K562 (cell line): ENCODE data around the gene EXOC3. TPM values are rescaled to one million over a fixed set of nuclear protein-coding genes. Genes with fewer than 3 reads are reported as not detected.
A peak's percentile ranks its signal among the peaks of the same experiment; 100 is the strongest.

Source experiments
- ATAC-seq: fragments of 200-7000 bp; cut with Tn5 transposase; 3 replicates; pipeline ENCODE4 v1.9.1; 2020; ENCODE audit warnings: moderate library complexity
- BruUV-seq: library from RNA; stranded (reverse); fragments of 400-500 nt; replicated peaks from 2 replicates; lab custom pipeline; 2021; lab: Mats Ljungman, UMichigan
- CTCF ChIA-PET: fragments of 300-600 bp; formaldehyde crosslinking; extraction: SDS; loops from one replicate; lab custom pipeline; 2021; ENCODE audit warnings: low intra/inter-chr PET ratio; lab: Yijun Ruan, JAX
- POLR2A ChIA-PET: fragments of 300-600, 350-650 bp; sonication (Branson Sonifier 250); formaldehyde crosslinking; extraction: SDS; loops from one replicate; lab custom pipeline; 2021; ENCODE audit warnings: antibody characterized with exemption, inconsistent platforms; lab: Yijun Ruan, JAX
- DNase-seq, 4 experiments: peaks; one replicate each; pipeline versions ENCODE4 v3.0.0 to v3.0.0-alpha.2; 2011 to 2018; ENCODE audit warnings: low spot score in 3 of 4, mixed read lengths in 3 of 4; ENCODE audit errors: extremely low read depth in 1 of 4
- FAIRE-seq: peaks from 2 replicates; lab custom pipeline; 2011; peaks lifted over from hg19 to GRCh38; lab: Jason Lieb, UNC
- H2AFZ ChIP-seq: 2 replicates; pipeline ENCODE4 v1.6.0; 2011; ENCODE audit warnings: low read depth, low read length, control low read depth, inconsistent platforms
- H3K27ac ChIP-seq: fragments of 200-600 bp; 3 replicates; pipeline ENCODE4 v1.8.0; 2011; ENCODE audit warnings: low read depth, mild to moderate bottlenecking, control low read depth, inconsistent platforms, low read length, moderate library complexity, mixed read lengths; ENCODE audit errors: extremely low read depth
- H3K27me3 ChIP-seq, 2 experiments: fragments of 300-600 bp in 1 of 2; 2 replicates in 1 of 2; 3 replicates in 1 of 2; pipeline versions ENCODE4 v1.6.0 to v1.8.0; 2011; ENCODE audit warnings: inconsistent platforms in 2 of 2, low read length in 2 of 2, mild to moderate bottlenecking in 1 of 2, mixed read lengths in 1 of 2, moderate library complexity in 1 of 2; ENCODE audit not compliant: control insufficient read depth in 2 of 2, insufficient read depth in 2 of 2
- H3K36me3 ChIP-seq: fragments of 300-600 bp; 3 replicates; pipeline ENCODE4 v1.8.0; 2011; ENCODE audit warnings: mild to moderate bottlenecking, low read length, inconsistent platforms; ENCODE audit not compliant: control insufficient read depth, insufficient read depth
- H3K4me1 ChIP-seq, 2 experiments: fragments of 200-600 bp in 1 of 2; replicated peaks in 1 of 2; 2 replicates in 1 of 2; 3 replicates in 1 of 2; pipeline versions ENCODE4 v1.5.1 to v1.8.0; 2011; ENCODE audit warnings: inconsistent platforms in 2 of 2, low read length in 2 of 2, mild to moderate bottlenecking in 1 of 2, mixed read lengths in 1 of 2, moderate library complexity in 1 of 2; ENCODE audit not compliant: control insufficient read depth in 2 of 2, insufficient read depth in 2 of 2
- H3K4me2 ChIP-seq: 2 replicates; pipeline ENCODE4 v1.6.1; 2011; ENCODE audit warnings: low read length, control low read depth, inconsistent platforms, mixed read lengths; ENCODE audit not compliant: insufficient read depth
- H3K4me3 ChIP-seq: fragments of 200-600 bp; sonication (generic), shearing (Covaris generic); 2 replicates; pipeline ENCODE4 v1.5.1; 2016; ENCODE audit warnings: control low read depth, inconsistent platforms
- H3K79me2 ChIP-seq: fragments of 200-600 bp; 3 replicates; pipeline ENCODE4 v1.8.0; 2011; ENCODE audit warnings: low read length, inconsistent platforms; ENCODE audit not compliant: control insufficient read depth, insufficient read depth
- H3K9ac ChIP-seq, 2 experiments: 2 replicates each; pipeline versions ENCODE4 v1.6.0 to v1.6.1; 2011; ENCODE audit warnings: low read depth in 2 of 2, low read length in 2 of 2, control low read depth in 1 of 2, inconsistent platforms in 1 of 2, mild to moderate bottlenecking in 1 of 2, mixed read lengths in 1 of 2; ENCODE audit not compliant: insufficient read depth in 1 of 2
- H3K9me1 ChIP-seq: one replicate; pipeline ENCODE4 v1.6.0; 2011; ENCODE audit warnings: inconsistent platforms, mild to moderate bottlenecking, low read length, moderate library complexity; ENCODE audit not compliant: control insufficient read depth, insufficient read depth
- H3K9me3 ChIP-seq: replicated peaks from 2 replicates; pipeline ENCODE4 v1.5.1; 2011; ENCODE audit warnings: low read depth, low read length, inconsistent platforms; ENCODE audit not compliant: control insufficient read depth, insufficient read depth
- H4K20me1 ChIP-seq: replicated peaks from 2 replicates; pipeline ENCODE4 v1.6.1; 2011; ENCODE audit warnings: low read length, inconsistent platforms, mixed read lengths; ENCODE audit not compliant: control insufficient read depth, insufficient read depth
- DDX20 ChIP-seq: fragments of 450-650 bp; IDR thresholded peaks from 2 replicates; pipeline ENCODE4 v1.6.1; 2016; ENCODE audit warnings: missing genetic modification characterization, low read depth, mild to moderate bottlenecking, missing compliant biosample characterization, moderate library complexity
- DPF2 ChIP-seq: fragments of 450-650 bp; IDR thresholded peaks from 2 replicates; pipeline ENCODE4 v1.6.1; 2016
- JUND ChIP-seq, 2 experiments: IDR thresholded peaks; 2 replicates in 1 of 2; 3 replicates in 1 of 2; pipeline ENCODE4 v1.6.1; 2011; ENCODE audit warnings: borderline replicate concordance in 2 of 2, low read depth in 2 of 2, low read length in 2 of 2, improper control_type of control experiment in 1 of 2, missing biosample characterization in 1 of 2, missing genetic modification characterization in 1 of 2, missing genetic modification reagents in 1 of 2
- MCM3 ChIP-seq: fragments of 450-650 bp; IDR thresholded peaks from 2 replicates; pipeline ENCODE4 v1.6.1; 2016
- NFATC3 ChIP-seq: fragments of 450-650 bp; IDR thresholded peaks from 2 replicates; pipeline ENCODE4 v1.6.1; 2017; ENCODE audit warnings: mild to moderate bottlenecking
- SRSF7 ChIP-seq: fragments of 200-400 bp; formaldehyde crosslinking; optimal IDR thresholded peaks from 2 replicates; pipeline ENCODE3; 2017; ENCODE audit warnings: mild to moderate bottlenecking, low read depth, low read length
- TBP ChIP-seq: optimal IDR thresholded peaks from 2 replicates; pipeline ENCODE3; 2011; ENCODE audit warnings: low read depth, low read length, improper control_type of control experiment
- ZNF282 ChIP-seq: sonication (generic); formaldehyde crosslinking; IDR thresholded peaks from 2 replicates; pipeline ENCODE4 v1.8.1; 2023; ENCODE audit warnings: missing genetic modification reagents
- ZNF589 ChIP-seq: fragments of 200-800 bp; sonication (Bioruptor generic); IDR thresholded peaks from 2 replicates; pipeline ENCODE4 v1.6.1; 2016; ENCODE audit warnings: low read depth, missing genetic modification characterization, missing compliant biosample characterization
- ZNF699 ChIP-seq: fragments of 250-450 bp; sonication (Bioruptor Pico); IDR thresholded peaks from 2 replicates; pipeline ENCODE4 v1.8.0; 2021; ENCODE audit warnings: mild to moderate bottlenecking, moderate library complexity; ENCODE audit not compliant: insufficient replicate concordance
- ZNF75A ChIP-seq: fragments of 450-650 bp; formaldehyde crosslinking; IDR thresholded peaks from 2 replicates; pipeline ENCODE4 v1.4.0; 2020; ENCODE audit warnings: mild to moderate bottlenecking
- ZNF830 ChIP-seq: fragments of 250-450 bp; sonication (Bioruptor Pico); IDR thresholded peaks from 2 replicates; pipeline ENCODE4 v1.5.0; 2021; ENCODE audit warnings: mild to moderate bottlenecking
- WGBS: fragments of 100-300 bp; shearing (Covaris generic); methylation state at CpG from one replicate; pipeline ENCODE4 v1.1.6; 2016; ENCODE audit warnings: low coverage, mixed read lengths; ENCODE audit not compliant: insufficient coverage; ENCODE audit errors: missing lambda C conversion rate; 5-methylcytosine and 5-hydroxymethylcytosine counted together
- in situ Hi-C: fragments of 300-500 bp; cut with MboI; formaldehyde crosslinking; loops from 4 replicates; pipeline ENCODE4 v1.15.0; 2018; ENCODE audit warnings: inconsistent platforms, mixed read lengths
- intact Hi-C: fragments of 100-400 bp; cut with micrococcal nuclease; formaldehyde crosslinking; loops from 2 replicates; pipeline ENCODE4 v1.14.2; 2022
- polyA plus RNA-seq, 8 experiments: library from polyadenylated mRNA; depleted of rRNA in 4 of 8; stranded (reverse) in 5 of 8; unstranded in 3 of 8; fragments of >200 nt; fragmentation: Nextera tagmentation in 2 of 8; fragmentation: Illumina TruSeq in 1 of 8; extraction: Ambion mirVana in 2 of 8; extraction: Trizol in 1 of 8; gene quantifications; 2 replicates each; pipeline versions ENCODE4 v1.2.1 to v1.2.3, GENCODE V29; 2011 to 2014; ENCODE audit warnings: inconsistent platforms in 1 of 8, missing spikeins in 1 of 8
- total RNA-seq, 7 experiments: library from RNA; depleted of rRNA in 6 of 7; stranded (reverse); fragments of >200 nt in 6 of 7; fragmentation: Illumina TruSeq in 2 of 7; extraction: Trizol in 2 of 7; gene quantifications; 2 replicates each; pipeline versions ENCODE4 v1.2.1 to v1.2.3, GENCODE V29; 2011 to 2021; ENCODE audit warnings: low replicate concordance in 1 of 7
- TF ChIP-seq, protein P1 (sequence below): fragments of 450-650 bp; formaldehyde crosslinking; IDR thresholded peaks from 2 replicates; pipeline ENCODE4 v1.4.0; 2020; ENCODE audit warnings: mild to moderate bottlenecking, moderate library complexity
- TF ChIP-seq, protein P2 (sequence below): fragments of 250-450 bp; sonication (Bioruptor Pico); IDR thresholded peaks from 2 replicates; pipeline ENCODE4 v1.8.0; 2021; ENCODE audit warnings: moderate library complexity, mild to moderate bottlenecking, inconsistent platforms
- TF ChIP-seq, protein P3 (sequence below): fragments of 200-800 bp; sonication (Bioruptor generic); IDR thresholded peaks from 2 replicates; pipeline ENCODE4 v1.6.1; 2017; ENCODE audit warnings: missing genetic modification characterization, missing compliant biosample characterization

Gene EXOC3
- total and polyA plus RNA-seq, 9 of the 15 experiments (the other 6 are each of a cell fraction or from before 2014, with no cell fraction given), result 1.4 to 41.9 (median 22.4) TPM

DNA sequence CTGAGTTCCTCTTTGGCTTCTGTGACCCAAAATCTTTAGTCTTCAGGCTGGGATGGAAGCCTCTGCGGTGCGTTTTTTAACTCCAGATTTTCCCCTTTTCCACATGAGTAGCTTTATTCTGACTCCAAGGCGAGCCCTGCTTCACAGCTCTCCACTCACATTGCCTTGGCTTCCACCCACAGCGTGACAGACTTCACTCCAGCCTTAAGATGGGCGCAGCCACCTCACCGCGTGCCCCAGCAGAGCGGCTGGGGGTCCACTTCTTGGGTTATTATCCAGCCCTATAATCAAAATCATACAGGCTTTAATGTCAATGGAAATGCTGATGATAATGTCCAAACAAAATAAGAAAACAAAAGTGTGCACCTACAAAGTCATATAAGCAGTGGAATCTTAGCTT is 1.2 kb downstream of the EXOC3 start:
- H3K36me3 ChIP-seq, result peaks cover 36% of the 10 kb centered on the region
- H3K4me2 ChIP-seq, result peak overlapping the region; percentile 100
- TF ChIP-seq TBP (no peak), MCM3 (no peak), ZNF589 (CRISPR knock-in tag) (no peak), NFATC3 (no peak), JUND (IDR thresholded peaks at IDR 0.05; ENCODE audit: borderline replicate concordance, low read depth, low read length) (no peak), JUND (tag; IDR thresholded peaks at IDR 0.05; ENCODE audit: borderline replicate concordance, low read depth, low read length) (no peak), ZNF830 (CRISPR knock-in tag) (no peak), ZNF75A (CRISPR knock-in tag) (no peak), DPF2 (no peak), DDX20 (no peak), ZNF282 (CRISPR knock-in tag) (no peak), SRSF7 (no peak), ZNF699 (CRISPR knock-in tag) (no peak)
- TF ChIP-seq, protein P1, sequence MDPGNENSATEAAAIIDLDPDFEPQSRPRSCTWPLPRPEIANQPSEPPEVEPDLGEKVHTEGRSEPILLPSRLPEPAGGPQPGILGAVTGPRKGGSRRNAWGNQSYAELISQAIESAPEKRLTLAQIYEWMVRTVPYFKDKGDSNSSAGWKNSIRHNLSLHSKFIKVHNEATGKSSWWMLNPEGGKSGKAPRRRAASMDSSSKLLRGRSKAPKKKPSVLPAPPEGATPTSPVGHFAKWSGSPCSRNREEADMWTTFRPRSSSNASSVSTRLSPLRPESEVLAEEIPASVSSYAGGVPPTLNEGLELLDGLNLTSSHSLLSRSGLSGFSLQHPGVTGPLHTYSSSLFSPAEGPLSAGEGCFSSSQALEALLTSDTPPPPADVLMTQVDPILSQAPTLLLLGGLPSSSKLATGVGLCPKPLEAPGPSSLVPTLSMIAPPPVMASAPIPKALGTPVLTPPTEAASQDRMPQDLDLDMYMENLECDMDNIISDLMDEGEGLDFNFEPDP (CRISPR knock-in tag), result no peak
- TF ChIP-seq, protein P2, sequence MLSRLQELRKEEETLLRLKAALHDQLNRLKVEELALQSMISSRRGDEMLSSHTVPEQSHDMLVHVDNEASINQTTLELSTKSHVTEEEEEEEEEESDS (CRISPR knock-in tag), result no peak
- TF ChIP-seq, protein P3, sequence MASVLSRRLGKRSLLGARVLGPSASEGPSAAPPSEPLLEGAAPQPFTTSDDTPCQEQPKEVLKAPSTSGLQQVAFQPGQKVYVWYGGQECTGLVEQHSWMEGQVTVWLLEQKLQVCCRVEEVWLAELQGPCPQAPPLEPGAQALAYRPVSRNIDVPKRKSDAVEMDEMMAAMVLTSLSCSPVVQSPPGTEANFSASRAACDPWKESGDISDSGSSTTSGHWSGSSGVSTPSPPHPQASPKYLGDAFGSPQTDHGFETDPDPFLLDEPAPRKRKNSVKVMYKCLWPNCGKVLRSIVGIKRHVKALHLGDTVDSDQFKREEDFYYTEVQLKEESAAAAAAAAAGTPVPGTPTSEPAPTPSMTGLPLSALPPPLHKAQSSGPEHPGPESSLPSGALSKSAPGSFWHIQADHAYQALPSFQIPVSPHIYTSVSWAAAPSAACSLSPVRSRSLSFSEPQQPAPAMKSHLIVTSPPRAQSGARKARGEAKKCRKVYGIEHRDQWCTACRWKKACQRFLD, result no peak
- intact Hi-C loops, result no loop called here
- H2AFZ ChIP-seq, result no peak overlapping the region
- H3K4me3 ChIP-seq, result peak overlapping the region; percentile 73
- ChIA-PET POLR2A (interaction anchor here (0.6 to 1.3 kb wide), 2 partner anchors 12 to 78 kb away, joined by 3 read pairs; no protein-coding TSS in a partner anchor), CTCF (no interaction called here)
- peaks cover 13% of the 10 kb centered on the region for H3K9me1 ChIP-seq
- H3K79me2 ChIP-seq, result peaks cover 30% of the 10 kb centered on the region
- H3K4me1 ChIP-seq, result peaks cover 17 to 38% of the 10 kb centered on the region in 2 experiments; a peak in 4 of 5 replicates
- H3K27ac ChIP-seq, result no peak overlapping the region
- no TSS peak for BruUV-seq
- in situ Hi-C loops, result no loop called here
- DNase-seq (no peak), FAIRE-seq (no peak), ATAC-seq (no peak)
- H3K27me3 ChIP-seq, result no peaks in the 10 kb centered on the region
- H3K9ac ChIP-seq, result peak overlapping the region; percentile 87 to 95; a peak in 3 of 4 replicates
- WGBS, result 72% methylated on average over 8 of the region's 8 CpGs
- H4K20me1 ChIP-seq, result no peaks in the 10 kb centered on the region; the same call in 1 of the 2 replicates
- H3K9me3 ChIP-seq, result no peaks in the 10 kb centered on the region
